Measurements from ENCODE around the gene NOXO1.
"Not testable (repeated sequence)": the region's sequence is repeated elsewhere in the genome, so short reads cannot be mapped to it uniquely, and the experiment has no call there.

Gene NOXO1

GRCh38 chr16:1941162-1942046, 39.9 kb downstream of the NOXO1 start:
- no peak for DNase-seq (ENCODE audit: low read depth)

- no peak for DNase-seq (ENCODE audit: low read depth)
Observed at GRCh38 chr16:1940273-1941161, 40.8 kb downstream of the NOXO1 start.

- DNase-seq (ENCODE audit: low read depth) = not testable (repeated sequence)
Observed at GRCh38 chr16:1939833-1940232, 41.4 kb downstream of the NOXO1 start.

- DNase-seq (ENCODE audit: low read depth) = no peak
Observed at GRCh38 chr16:1938910-1939309, 42.4 kb downstream of the NOXO1 start.

- DNase-seq (ENCODE audit: low read depth) = no peak
Observed at GRCh38 chr16:1938316-1938715, 43.0 kb downstream of the NOXO1 start.

- no peak for DNase-seq (ENCODE audit: low read depth)
Observed at GRCh38 chr16:1936945-1937479, 44.3 kb downstream of the NOXO1 start.

- no peak for DNase-seq (ENCODE audit: low read depth)
Observed at GRCh38 chr16:1933097-1933661, 48.1 kb downstream of the NOXO1 start.

GRCh38 chr16:1932050-1933028, 48.9 kb downstream of the NOXO1 start:
- no peak for DNase-seq (ENCODE audit: low read depth)

GRCh38 chr16:1930338-1930720, 50.9 kb downstream of the NOXO1 start:
- DNase-seq (ENCODE audit: low read depth) = no peak

- DNase-seq (ENCODE audit: low read depth) = peak; percentile 91
Observed at GRCh38 chr16:1929578-1930337, 51.5 kb downstream of the NOXO1 start.

- DNase-seq (ENCODE audit: low read depth) = no peak
Observed at GRCh38 chr16:1929105-1929504, 52.2 kb downstream of the NOXO1 start.
